ENCODE data around the gene GAPVD1.
"Not testable (repeated sequence)": the region's sequence is repeated elsewhere in the genome, so short reads cannot be mapped to it uniquely, and the experiment has no call there.

GAPVD1 gene, protein sequence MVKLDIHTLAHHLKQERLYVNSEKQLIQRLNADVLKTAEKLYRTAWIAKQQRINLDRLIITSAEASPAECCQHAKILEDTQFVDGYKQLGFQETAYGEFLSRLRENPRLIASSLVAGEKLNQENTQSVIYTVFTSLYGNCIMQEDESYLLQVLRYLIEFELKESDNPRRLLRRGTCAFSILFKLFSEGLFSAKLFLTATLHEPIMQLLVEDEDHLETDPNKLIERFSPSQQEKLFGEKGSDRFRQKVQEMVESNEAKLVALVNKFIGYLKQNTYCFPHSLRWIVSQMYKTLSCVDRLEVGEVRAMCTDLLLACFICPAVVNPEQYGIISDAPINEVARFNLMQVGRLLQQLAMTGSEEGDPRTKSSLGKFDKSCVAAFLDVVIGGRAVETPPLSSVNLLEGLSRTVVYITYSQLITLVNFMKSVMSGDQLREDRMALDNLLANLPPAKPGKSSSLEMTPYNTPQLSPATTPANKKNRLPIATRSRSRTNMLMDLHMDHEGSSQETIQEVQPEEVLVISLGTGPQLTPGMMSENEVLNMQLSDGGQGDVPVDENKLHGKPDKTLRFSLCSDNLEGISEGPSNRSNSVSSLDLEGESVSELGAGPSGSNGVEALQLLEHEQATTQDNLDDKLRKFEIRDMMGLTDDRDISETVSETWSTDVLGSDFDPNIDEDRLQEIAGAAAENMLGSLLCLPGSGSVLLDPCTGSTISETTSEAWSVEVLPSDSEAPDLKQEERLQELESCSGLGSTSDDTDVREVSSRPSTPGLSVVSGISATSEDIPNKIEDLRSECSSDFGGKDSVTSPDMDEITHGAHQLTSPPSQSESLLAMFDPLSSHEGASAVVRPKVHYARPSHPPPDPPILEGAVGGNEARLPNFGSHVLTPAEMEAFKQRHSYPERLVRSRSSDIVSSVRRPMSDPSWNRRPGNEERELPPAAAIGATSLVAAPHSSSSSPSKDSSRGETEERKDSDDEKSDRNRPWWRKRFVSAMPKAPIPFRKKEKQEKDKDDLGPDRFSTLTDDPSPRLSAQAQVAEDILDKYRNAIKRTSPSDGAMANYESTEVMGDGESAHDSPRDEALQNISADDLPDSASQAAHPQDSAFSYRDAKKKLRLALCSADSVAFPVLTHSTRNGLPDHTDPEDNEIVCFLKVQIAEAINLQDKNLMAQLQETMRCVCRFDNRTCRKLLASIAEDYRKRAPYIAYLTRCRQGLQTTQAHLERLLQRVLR (N-terminal part only)

DNA sequence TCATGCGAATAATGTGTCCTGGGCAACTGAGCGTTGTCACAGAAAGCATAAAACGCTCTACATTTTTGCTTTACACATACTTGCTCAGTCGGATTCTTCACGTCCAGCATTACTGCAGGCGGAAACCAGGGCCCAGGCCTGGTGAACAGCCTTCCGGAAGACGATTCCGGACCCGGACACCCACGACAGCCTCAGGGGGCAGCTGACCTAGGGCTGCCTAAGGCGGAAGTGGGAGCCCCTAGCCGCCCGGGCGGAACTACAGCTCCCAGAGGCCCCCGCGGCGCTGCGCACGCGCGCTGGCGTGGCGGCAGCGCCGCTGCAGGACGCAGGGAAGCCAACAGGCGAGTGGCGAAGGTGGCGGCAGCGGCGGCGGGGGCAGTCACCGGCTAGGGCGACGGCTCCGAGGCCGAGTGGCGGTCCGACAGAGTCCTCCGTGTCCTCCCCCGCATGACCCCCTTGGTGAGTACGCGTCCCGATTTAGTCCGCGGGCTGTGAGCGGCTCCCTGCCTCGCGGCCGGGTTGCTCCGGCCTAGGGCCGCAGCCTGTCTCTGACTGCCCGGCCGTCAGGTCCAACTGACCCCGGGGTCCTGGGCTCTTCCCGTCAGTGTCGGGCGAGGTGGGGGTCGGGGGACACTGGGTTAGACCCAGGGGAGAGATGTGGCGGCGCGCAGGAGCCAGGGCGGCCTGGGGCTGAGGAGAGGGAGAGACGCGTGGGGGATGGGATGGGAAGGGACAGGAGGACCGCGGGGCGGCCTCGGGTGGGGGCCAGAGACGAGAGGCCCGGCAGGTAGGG is at the start of gene GAPVD1:
TSS of gene GAPVD1 (plus strand) at position 326 of the 793 bp plus-strand sequence. CDS start 37,096 bp downstream, outside the sequence.
- peak; percentile 72 to 77 (median 75) for DNase-seq (ENCODE audit: low read depth in 3 of 3)

DNA sequence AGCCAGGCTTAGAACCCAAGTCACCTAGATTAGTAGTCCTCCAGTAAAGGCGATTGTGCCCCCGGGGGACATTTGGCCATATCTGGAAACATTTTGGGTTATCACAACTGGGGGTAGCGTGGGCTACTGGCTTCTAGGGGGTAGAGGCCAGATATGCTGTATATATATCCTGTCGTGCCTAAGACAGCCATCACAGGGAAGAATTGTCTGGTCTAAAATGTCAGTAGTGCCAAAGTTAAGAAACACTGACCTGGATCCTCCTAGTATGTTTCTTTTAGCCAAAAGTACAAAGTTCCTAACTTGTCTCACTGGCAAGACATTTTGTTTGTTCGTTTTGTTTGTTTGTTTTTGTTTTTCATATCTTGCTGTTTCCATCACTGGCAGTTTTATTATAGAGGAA is 47.4 kb upstream of the GAPVD1 start:
- DNase-seq (ENCODE audit: low read depth in 3 of 3) = no peak

DNA sequence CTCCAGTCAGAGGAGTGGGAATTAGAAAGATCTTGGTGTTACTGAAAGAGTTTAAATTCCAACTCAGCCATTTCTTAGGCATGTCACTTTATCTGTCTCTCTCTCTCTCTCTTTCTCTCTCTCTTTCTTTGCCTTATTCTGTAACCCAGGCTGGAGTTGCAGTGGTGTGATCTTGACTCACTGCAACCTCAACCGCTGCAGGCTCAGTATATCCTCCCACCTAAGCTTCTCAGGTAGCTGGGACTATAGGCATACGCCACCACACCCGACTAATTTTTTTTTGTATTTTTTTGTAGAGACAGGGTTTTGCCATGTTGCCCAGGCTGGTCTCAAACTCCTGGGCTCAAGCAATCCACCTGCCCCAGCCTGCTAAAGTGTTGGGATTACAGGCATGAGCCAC is 43.0 kb upstream of the GAPVD1 start:
- no peak for DNase-seq (ENCODE audit: low read depth in 3 of 3)

DNA sequence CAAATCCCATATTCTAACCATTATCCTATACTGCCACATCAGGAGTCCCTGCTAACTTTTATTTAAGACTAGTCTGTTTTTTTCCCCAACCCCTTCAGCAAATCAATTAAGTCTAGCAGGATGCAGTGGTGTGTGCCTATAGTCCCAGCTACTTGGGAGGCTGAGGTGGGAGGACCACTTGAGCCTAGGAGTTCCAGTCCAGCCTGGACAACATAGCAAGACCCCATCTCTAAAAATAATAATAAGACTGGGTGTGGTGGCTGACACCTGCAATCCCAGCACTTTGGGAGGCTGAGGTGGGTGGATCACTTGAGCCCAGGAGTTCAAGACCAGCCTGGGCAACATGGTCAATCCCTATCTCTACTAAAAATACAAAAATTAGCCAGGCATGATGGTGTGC is 36.8 kb upstream of the GAPVD1 start:
- DNase-seq (ENCODE audit: low read depth in 3 of 3) = not testable (repeated sequence)

DNA sequence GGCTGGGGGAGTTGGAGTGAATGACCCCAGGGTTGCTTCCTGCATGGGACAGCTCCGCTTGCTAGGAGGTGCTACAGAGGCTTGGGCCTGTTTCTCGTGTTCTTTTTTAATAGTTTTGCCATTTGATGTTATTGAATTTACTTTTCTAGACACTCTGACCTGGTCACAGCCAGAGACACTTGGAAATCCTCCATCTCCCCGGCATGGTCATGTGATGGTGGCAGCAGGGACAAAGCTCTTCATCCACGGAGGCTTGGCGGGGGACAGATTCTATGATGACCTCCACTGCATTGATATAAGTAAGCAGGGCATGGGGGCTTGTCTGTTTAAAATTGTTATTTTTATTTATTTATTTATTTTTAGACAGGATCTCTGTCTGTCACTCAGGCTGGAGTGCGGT is 33.9 kb upstream of the GAPVD1 start:
- no peak for DNase-seq (ENCODE audit: low read depth in 3 of 3)

DNA sequence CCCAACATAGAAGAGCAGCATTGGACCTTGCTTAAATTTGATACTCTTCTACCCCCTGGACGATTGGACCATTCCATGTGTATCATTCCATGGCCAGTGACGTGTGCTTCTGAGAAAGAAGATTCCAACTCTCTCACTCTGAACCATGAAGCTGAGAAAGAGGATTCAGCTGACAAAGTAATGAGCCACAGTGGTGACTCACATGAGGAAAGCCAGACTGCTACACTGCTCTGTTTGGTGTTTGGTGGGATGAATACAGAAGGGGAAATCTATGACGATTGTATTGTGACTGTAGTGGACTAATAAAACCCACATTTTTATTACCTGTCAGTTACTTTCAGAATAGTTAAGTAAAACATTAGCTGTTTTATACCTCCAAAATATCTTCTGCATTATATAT is 27.9 kb upstream of the GAPVD1 start:
- no peak for DNase-seq (ENCODE audit: low read depth in 3 of 3)

DNA sequence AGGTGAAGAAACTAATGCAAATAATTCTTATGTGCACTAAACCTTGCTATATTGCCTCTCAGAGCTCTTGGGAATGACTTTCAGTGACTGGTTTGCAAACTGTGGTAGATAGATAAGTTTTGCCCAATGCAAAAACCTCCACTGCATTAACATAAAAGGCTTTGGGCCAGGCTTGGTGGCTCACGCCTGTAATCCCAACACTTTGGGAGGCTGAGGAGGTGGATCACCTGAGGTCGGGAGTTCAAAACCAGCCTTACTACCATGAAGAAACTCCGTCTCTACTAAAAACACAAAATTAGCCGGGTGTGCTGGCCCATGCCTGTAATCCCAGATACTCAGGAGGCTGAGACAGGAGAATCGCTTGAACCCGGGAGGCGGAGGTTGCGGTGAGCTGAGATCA is 27.5 kb upstream of the GAPVD1 start:
- DNase-seq (ENCODE audit: low read depth in 3 of 3) = not testable (repeated sequence)

DNA sequence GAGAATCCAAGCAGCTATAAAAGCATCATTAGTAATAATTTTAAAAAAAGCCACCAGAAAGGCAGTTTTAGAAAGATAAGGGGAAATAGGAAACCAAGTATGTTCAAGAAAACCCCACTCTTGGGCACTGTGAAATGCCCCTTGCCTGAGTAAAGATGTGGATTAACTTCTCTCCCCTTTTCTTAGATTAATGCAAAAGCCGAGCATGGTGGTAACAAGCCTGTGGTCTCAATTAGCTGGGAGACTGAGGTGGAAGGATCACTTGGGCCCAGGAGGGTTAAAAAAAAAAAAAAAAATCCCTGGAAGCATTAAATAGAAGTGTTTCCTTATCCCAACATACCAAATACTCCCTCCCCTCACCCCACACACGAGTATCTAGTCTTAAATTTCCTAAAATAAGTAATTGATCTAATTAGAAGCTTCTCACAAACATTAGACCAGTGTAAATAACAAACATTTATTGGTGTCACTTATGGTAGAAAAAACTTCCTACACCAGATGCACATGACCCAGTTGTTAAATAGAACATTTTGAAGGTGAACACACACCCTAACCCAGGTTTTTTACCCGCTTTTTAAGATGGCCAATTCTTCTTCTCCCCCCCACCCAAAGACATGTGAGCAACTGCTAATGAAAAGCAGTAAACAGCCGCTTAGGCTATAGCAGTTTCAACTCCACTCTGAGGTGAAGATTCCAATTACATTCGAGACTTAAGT is 25.7 kb upstream of the GAPVD1 start:
- no peak for DNase-seq (ENCODE audit: low read depth in 3 of 3)

DNA sequence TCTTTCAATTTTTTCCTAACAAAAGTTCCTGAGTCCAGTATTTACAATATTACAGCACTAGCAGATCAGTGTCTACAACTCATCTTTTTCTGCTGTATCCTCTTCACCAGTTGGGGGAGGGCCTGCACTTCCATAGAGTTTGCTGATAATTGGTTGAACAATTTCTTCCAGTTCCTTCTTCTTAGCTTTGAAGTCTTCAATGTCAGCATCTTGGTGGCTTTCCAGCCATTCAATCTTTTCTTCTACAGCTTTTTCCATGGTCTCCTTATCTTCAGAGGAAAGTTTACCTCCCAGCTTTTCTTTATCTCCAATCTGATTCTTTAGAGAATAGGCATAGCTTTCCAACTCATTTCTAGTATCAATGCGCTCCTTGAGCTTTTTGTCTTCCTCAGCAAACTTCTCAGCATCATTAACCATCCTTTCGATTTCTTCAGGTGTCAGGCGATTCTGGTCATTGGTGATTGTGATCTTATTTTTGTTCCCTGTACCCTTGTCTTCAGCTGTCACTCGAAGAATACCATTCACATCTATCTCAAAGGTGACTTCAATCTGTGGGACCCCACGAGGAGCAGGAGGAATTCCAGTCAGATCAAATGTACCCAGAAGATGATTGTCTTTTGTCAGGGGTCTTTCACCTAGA is 25.0 kb upstream of the GAPVD1 start:
- DNase-seq (ENCODE audit: low read depth in 3 of 3) = not testable (repeated sequence)

DNA sequence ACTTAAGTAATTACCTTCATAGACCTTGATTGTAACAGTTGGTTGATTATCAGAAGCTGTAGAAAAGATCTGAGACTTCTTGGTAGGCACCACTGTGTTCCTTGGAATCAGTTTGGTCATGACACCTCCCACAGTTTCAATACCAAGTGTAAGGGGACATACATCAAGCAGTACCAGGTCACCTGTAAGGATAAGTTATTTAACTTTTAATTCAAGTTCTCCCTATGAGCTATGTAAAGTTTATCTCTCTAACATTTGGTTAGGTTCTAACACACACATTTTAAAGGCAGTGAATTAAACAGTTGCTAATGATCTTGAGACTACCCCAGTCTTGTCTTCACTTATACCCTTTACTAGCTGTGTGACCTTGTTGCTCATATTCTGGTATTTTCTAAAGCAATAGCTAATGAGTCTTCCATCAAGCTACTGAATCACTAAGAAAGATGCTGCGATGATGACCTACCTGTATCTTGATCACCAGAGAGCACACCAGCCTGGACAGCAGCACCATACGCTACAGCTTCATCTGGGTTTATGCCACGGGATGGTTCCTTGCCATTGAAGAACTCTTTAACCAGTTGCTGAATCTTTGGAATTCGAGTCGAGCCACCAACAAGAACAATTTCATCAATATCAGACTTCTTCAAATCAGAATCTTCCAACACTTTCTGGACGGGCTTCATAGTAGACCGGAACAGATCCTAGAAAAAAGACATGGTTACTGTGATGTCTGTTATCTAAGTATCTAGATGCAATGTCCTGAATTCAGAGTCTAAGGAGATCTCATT is 23.3 kb upstream of the GAPVD1 start:
- no peak for DNase-seq (ENCODE audit: low read depth in 3 of 3)

DNA sequence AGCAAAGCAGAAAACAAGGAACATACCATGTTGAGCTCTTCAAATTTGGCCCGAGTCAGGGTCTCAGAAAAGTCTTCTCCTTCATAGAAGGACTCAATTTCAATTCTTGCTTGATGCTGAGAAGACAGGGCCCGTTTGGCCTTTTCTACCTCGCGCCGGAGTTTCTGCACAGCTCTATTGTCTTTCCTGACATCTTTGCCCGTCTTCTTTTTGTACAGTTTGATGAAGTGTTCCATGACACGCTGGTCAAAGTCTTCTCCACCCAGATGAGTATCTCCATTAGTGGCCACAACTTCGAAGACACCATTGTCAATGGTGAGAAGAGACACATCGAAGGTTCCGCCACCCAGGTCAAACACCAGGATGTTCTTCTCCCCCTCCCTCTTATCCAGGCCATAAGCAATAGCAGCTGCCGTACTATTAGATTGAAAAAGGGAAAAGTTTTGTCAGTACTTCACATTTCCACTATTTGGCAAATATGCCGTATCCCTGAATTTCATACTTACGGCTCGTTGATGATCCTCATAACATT is 22.6 kb upstream of the GAPVD1 start:
- DNase-seq (ENCODE audit: low read depth in 3 of 3) = no peak

DNA sequence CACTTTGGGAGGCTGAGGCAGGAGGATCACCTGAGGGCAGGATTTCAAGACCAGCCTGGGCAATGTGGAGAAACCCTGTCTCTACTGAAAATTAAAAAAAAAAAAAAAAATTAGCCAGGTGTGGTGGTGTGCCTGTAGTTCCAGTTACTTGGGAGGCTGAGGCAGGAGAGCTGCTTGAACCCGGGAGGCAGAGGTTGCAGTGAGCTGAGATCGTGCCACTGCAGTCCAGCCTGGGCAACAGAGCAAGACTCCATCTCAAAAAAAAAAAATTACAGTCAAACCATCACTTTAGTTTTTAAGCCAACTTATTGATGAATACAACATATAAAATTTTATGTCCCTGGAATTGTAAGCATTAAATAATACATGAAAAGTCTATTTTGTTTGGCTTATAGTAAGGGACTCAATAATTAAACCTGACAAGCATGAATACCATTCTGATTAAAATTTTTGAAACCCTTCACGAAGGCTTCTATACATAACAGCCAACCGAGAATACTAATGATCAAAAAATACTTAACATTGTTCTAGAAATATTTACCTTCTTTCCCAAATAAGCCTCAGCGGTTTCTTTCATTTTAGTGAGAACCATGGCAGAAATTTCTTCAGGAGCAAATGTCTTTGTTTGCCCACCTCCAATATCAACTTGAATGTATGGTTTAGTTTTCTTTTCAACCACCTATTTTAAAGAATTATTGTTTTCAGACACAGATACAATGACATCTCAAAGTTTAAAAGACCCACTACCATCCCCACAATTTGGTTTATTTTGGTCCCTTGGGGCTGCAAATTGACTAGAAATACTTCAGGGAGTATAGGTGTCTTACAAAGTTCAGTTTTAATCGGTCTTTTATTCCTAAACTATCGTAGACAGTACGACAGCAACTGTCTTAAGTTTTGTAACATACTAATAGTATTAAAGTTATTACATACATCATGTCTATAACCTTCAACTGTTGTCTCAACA is 21.7 kb upstream of the GAPVD1 start:
- no peak for DNase-seq (ENCODE audit: low read depth in 3 of 3)

DNA sequence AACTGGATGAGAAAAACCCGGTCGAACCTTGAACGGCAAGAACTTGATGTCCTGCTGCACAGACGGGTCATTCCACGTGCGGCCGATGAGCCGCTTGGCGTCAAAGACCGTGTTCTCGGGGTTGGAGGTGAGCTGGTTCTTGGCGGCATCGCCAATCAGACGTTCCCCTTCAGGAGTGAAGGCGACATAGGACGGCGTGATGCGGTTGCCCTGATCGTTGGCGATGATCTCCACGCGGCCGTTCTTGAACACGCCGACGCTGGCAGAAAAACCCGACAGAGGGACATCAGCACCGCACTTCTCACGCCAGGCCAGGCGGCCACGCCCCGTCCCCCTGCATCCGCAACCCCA is 21.0 kb upstream of the GAPVD1 start:
- DNase-seq (ENCODE audit: low read depth in 3 of 3) = peak in 2 of 3 experiments; percentile 8 to 23

DNA sequence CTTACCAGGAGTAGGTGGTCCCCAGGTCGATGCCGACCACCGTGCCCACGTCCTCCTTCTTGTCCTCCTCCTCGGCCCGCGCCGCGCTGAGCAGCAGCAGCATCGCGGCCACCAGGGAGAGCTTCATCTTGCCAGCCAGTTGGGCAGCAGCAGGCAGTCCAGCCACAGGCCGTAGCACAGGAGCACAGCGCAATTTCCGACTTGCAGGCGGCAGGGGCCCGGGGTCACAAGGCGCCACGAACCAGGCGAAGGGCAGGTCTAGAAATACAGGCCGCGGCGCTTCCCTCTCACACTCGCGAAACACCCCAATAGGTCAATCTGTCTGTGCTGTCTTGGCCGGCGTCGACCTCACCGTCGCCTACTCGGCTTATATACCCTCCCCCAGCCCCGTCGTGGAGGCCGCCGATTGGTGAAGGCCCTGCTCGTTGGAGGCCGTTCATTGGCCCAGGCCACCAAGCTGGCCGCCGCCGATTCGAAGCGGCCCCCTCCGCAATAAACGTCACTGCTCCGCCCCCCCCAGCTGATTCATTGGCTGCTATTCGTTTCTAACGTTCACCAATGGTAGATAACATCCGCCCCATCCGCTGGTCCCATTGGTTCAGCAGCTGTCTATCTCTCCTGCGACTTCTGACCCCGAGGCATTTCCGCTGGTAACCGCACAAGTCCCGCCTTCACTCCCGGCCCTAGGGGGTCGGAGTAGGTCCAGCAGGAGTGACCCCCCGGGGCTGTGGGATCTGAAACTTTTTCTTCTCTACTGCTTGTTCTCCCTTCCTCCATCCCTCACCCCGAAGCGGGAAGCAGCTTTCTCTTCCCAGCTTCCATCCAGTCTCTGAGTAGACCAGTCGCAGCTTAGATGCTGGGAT is 20.4 kb upstream of the GAPVD1 start, which contains the start of gene HSPA5:
TSS of gene HSPA5 (minus strand) at position 344 of the 863 bp plus-strand sequence. CDS start at position 127, 217 bp downstream.
- peak; percentile 98 to 100 (median 99) for DNase-seq (ENCODE audit: low read depth in 3 of 3)

DNA sequence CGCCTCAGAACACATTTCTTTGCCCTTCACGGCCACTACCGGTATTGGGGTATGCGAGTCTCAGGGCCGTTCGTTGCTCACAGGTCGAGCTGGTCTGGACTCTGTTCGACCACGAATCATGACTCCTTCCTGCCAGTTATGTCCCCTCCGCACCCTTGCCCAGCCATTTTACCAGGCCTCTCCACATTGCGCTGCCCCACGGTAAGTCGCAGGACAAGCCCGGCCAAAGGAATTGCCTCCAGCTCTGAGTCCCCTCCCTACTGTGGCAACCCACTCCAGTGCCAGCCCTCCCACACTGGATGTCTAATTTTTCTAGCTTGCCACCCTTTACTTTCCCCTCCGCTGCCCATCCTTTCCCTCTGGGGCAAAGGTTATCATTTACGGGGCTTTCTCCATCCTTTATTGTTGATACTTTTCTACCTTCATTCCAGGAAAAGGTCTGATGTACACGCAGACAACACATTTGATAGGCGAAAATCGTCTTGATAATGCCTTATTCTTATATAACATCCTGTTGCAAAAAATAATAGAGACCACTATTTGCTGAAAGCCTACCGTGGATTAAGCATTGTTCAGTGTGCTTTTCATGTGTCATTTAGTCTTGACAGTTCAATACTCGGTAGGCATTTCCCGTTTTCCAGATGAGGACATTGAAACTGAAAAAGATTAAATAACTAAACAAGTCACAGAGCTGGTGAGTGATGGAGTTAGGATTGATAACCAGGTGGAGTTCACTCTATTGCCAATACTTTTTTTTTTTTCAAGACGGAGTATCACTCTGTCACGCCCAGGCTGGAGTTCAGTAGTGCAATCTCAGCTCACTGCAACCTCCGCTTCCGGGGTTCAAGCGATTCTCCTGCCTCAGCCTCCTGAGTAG is 19.5 kb upstream of the GAPVD1 start:
- DNase-seq (ENCODE audit: low read depth in 3 of 3) = peak in 1 of 3 experiments; percentile 7

DNA sequence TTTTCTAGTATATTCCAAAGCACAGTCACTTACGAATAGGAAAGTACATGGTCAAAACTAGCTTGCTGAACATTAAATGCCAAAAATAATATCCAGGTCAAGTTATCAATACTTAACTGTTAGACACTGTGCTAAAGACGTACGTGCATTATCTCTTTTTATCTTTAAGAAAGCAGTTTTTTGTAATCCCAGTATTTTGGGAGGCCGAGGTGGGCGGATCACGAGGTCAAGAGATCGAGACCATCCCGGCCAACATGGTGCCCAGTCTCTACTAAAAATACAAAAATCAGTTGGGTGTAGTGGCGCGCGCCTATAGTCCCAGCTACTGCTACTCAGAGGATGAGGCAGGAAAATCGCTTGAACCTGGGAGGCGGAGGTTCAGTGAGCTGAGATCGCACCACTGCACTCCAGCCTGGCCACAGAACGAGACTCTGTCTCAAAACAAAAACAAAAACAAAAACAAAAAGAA is 17.8 kb upstream of the GAPVD1 start:
- DNase-seq (ENCODE audit: low read depth in 3 of 3) = no peak
